HepG2 (cell line): Measurements from ENCODE around the gene PNLDC1. TPM values are rescaled to one million over a fixed set of nuclear protein-coding genes. Genes with fewer than 3 reads are reported as not detected.
"Not testable (repeated sequence)": the region's sequence is repeated elsewhere in the genome, so short reads cannot be mapped to it uniquely, and the experiment has no call there.

ENCODE experiments used
- ATAC-seq: fragments of 200-7000 bp; cut with Tn5 transposase; 3 replicates; pipeline ENCODE4 v1.9.1; 2020; ENCODE audit warnings: mild to moderate bottlenecking, moderate library complexity
- BruUV-seq: library from RNA; stranded (reverse); fragments of 400-500 nt; replicated peaks from 2 replicates; lab custom pipeline; 2021; lab: Mats Ljungman, UMichigan
- CTCF ChIA-PET: fragments of 300-600 bp; formaldehyde crosslinking; extraction: SDS; loops from one replicate; lab custom pipeline; 2021; ENCODE audit warnings: low total read pairs, inconsistent platforms, low intra/inter-chr PET ratio; lab: Yijun Ruan, JAX
- POLR2A ChIA-PET: fragments of 350-600 bp; sonication (Branson Sonifier 250); formaldehyde crosslinking; loops from one replicate; lab custom pipeline; 2020; ENCODE audit warnings: antibody characterized with exemption, inconsistent platforms; lab: Yijun Ruan, JAX
- DNase-seq: peaks from one replicate; pipeline ENCODE4 v3.0.0-alpha.2; 2015; ENCODE audit warnings: low spot score
- FAIRE-seq: peaks from 3 replicates; lab custom pipeline; 2011; peaks lifted over from hg19 to GRCh38; lab: Jason Lieb, UNC
- H2AFZ ChIP-seq: one replicate; pipeline ENCODE4 v1.6.1; 2011; ENCODE audit warnings: low read length, inconsistent platforms
- H3K27ac ChIP-seq: fragments of 300-600 bp; 3 replicates; pipeline ENCODE4 v1.8.0; 2011; ENCODE audit warnings: mixed run types, mild to moderate bottlenecking, mixed read lengths, low read length, inconsistent platforms; ENCODE audit not compliant: insufficient read depth; ENCODE audit errors: extremely low read length
- H3K27me3 ChIP-seq, 2 experiments: fragments of 200-600 bp in 1 of 2; 2 replicates in 1 of 2; 3 replicates in 1 of 2; pipeline versions ENCODE4 v1.6.0 to v1.8.0; 2011; ENCODE audit warnings: low read length in 2 of 2, mild to moderate bottlenecking in 2 of 2, moderate library complexity in 2 of 2, inconsistent platforms in 1 of 2; ENCODE audit not compliant: insufficient read depth in 2 of 2, control insufficient read depth in 1 of 2
- H3K36me3 ChIP-seq, 2 experiments: fragments of 200-600 bp in 1 of 2; replicated peaks in 1 of 2; 2 replicates in 1 of 2; 3 replicates in 1 of 2; pipeline versions ENCODE4 v1.5.1 to v1.8.0; 2011; ENCODE audit warnings: low read length in 2 of 2, inconsistent platforms in 1 of 2; ENCODE audit not compliant: insufficient read depth in 2 of 2, control insufficient read depth in 1 of 2
- H3K4me1 ChIP-seq: 2 replicates; pipeline ENCODE4 v1.5.1; 2012; ENCODE audit warnings: low read length, inconsistent platforms; ENCODE audit not compliant: insufficient read depth
- H3K4me2 ChIP-seq: 2 replicates; pipeline ENCODE4 v1.6.0; 2011; ENCODE audit warnings: low read depth, low read length, inconsistent platforms
- H3K4me3 ChIP-seq, 3 experiments: fragments of 200-600 bp in 1 of 3; sonication (generic), shearing (Covaris generic) in 1 of 3; replicated peaks in 1 of 3; 2 replicates each; pipeline ENCODE4 v1.5.1; 2011 to 2016; ENCODE audit warnings: low read length in 3 of 3, inconsistent platforms in 2 of 3, low read depth in 2 of 3, mild to moderate bottlenecking in 2 of 3, control low read depth in 1 of 3, mixed read lengths in 1 of 3; ENCODE audit not compliant: insufficient read depth in 1 of 3
- H3K79me2 ChIP-seq: one replicate; pipeline ENCODE4 v1.6.1; 2011; ENCODE audit warnings: low read length, inconsistent platforms; ENCODE audit not compliant: insufficient read depth
- H3K9ac ChIP-seq: 2 replicates; pipeline ENCODE4 v1.6.0; 2011; ENCODE audit warnings: mild to moderate bottlenecking, low read depth, low read length, inconsistent platforms; ENCODE audit not compliant: insufficient read depth
- H3K9me3 ChIP-seq: 2 replicates; pipeline ENCODE4 v1.5.1; 2012; ENCODE audit warnings: mild to moderate bottlenecking, low read length
- H4K20me1 ChIP-seq: 2 replicates; pipeline ENCODE4 v1.6.0; 2011; ENCODE audit warnings: inconsistent platforms, mild to moderate bottlenecking, low read length, moderate library complexity; ENCODE audit not compliant: insufficient read depth
- FOXO1 ChIP-seq: sonication (generic); formaldehyde crosslinking; IDR thresholded peaks from 2 replicates; pipeline ENCODE4 v1.4.0; 2020; ENCODE audit warnings: missing genetic modification reagents
- NAIF1 ChIP-seq: sonication (generic); formaldehyde crosslinking; IDR thresholded peaks from 2 replicates; pipeline ENCODE4 v1.5.0; 2020; ENCODE audit warnings: mild to moderate bottlenecking, missing genetic modification reagents, borderline replicate concordance
- NFYB ChIP-seq: sonication (generic); formaldehyde crosslinking; IDR thresholded peaks from 2 replicates; pipeline ENCODE4 v1.4.0; 2020; ENCODE audit warnings: missing genetic modification reagents
- SNAPC4 ChIP-seq: sonication (generic); formaldehyde crosslinking; IDR thresholded peaks from 2 replicates; pipeline ENCODE4 v1.4.0; 2020; ENCODE audit warnings: mild to moderate bottlenecking, missing genetic modification reagents
- SRSF4 ChIP-seq: fragments of 200-400 bp; formaldehyde crosslinking; IDR thresholded peaks from one replicate; pipeline ENCODE4 v1.6.1; 2018; ENCODE audit warnings: mild to moderate bottlenecking, low read depth, low read length, moderate library complexity; ENCODE audit not compliant: poor library complexity, severe bottlenecking
- TIGD3 ChIP-seq: sonication (generic); formaldehyde crosslinking; IDR thresholded peaks from 2 replicates; pipeline ENCODE4 v1.5.1; 2020; ENCODE audit warnings: mild to moderate bottlenecking, missing genetic modification reagents, borderline replicate concordance
- ZNF138 ChIP-seq: sonication (generic); formaldehyde crosslinking; IDR thresholded peaks from 2 replicates; pipeline ENCODE4 v1.5.0; 2020; ENCODE audit warnings: mild to moderate bottlenecking, low read depth, missing genetic modification reagents
- ZNF576 ChIP-seq: sonication (generic); formaldehyde crosslinking; IDR thresholded peaks from 2 replicates; pipeline ENCODE4 v1.4.0; 2020; ENCODE audit warnings: mild to moderate bottlenecking, missing genetic modification reagents
- WGBS: methylation state at CpG from one replicate; pipeline ENCODE4 v1.1.6; 2017; ENCODE audit warnings: low lambda C conversion rate; 5-methylcytosine and 5-hydroxymethylcytosine counted together
- in situ Hi-C: cut with HindIII; loops from 2 replicates; pipeline ENCODE4 v1.10.0; 2017; ENCODE audit warnings: low pct_unique_long_range_greater_than_20kb; ENCODE audit not compliant: extremely low pct_ligation_motif_present
- intact Hi-C: fragments of 100-400 bp; cut with micrococcal nuclease; formaldehyde crosslinking; loops from one replicate; pipeline ENCODE4 v1.10.0; 2022; ENCODE audit not compliant: unreplicated experiment
- polyA plus RNA-seq, 8 experiments: library from polyadenylated mRNA; depleted of rRNA in 3 of 8; stranded (reverse) in 7 of 8; unstranded in 1 of 8; fragments of >200 nt; fragmentation: Illumina TruSeq in 4 of 8; extraction: Trizol in 4 of 8; gene quantifications; 2 replicates each; pipeline versions ENCODE4 v1.2.1 to v1.2.3, GENCODE V29; 2011 to 2016; ENCODE audit warnings: low read depth in 4 of 8, missing spikeins in 1 of 8, mixed read lengths in 1 of 8; ENCODE audit not compliant: insufficient read depth in 1 of 8
- total RNA-seq, 5 experiments: library from RNA; depleted of rRNA; stranded (reverse); fragments of >200 nt; fragmentation: Illumina TruSeq; extraction: Trizol; gene quantifications; 2 replicates each; pipeline ENCODE4 v1.2.3, GENCODE V29; 2016; ENCODE audit warnings: low read depth in 1 of 5

Gene PNLDC1
- total and polyA plus RNA-seq, 2 of the 13 experiments (the other 11 are each of a cell fraction or from before 2014, with no cell fraction given): not detected

GRCh38 chr6:159815410-159815809, 15.3 kb downstream of the PNLDC1 start:
- FAIRE-seq (no peak), DNase-seq (no peak), ATAC-seq (no peak)
- BruUV-seq: no TSS peak
- Histone ChIP-seq H3K4me3 (no peak overlapping the region), H2AFZ (no peak overlapping the region), H3K9ac (no peak overlapping the region), H3K36me3 (no peaks in the 10 kb centered on the region), H3K4me1 (peaks cover 9% of the 10 kb centered on the region), H4K20me1 (no peaks in the 10 kb centered on the region), H3K4me2 (no peak overlapping the region), H3K79me2 (no peaks in the 10 kb centered on the region), H3K27ac (no peak overlapping the region), H3K27me3 (peaks cover 8 to 60% of the 10 kb centered on the region in 2 experiments; a peak in 4 of 5 replicates), H3K9me3 (no peaks in the 10 kb centered on the region)
- 69% methylated on average over 6 of the region's 6 CpGs for WGBS
- intact Hi-C loops (no loop called here), in situ Hi-C loops (no loop called here)
- POLR2A ChIA-PET: no interaction called here
- CTCF ChIA-PET: no interaction called here
- TF ChIP-seq ZNF138 (no peak), SRSF4 (no peak), NFYB (no peak), TIGD3 (CRISPR knock-in tag) (no peak), ZNF576 (CRISPR knock-in tag) (no peak), SNAPC4 (CRISPR knock-in tag) (no peak), NAIF1 (CRISPR knock-in tag) (no peak), FOXO1 (CRISPR knock-in tag) (no peak)

GRCh38 chr6:159816775-159817174, 16.7 kb downstream of the PNLDC1 start:
- H3K4me2 ChIP-seq, H3K9me3 ChIP-seq, BruUV-seq, H3K27ac ChIP-seq, H4K20me1 ChIP-seq, ATAC-seq, DNase-seq, H3K9ac ChIP-seq, in situ Hi-C loops, CTCF ChIA-PET, H3K4me3 ChIP-seq, FAIRE-seq, POLR2A ChIA-PET, H3K79me2 ChIP-seq, intact Hi-C loops, H3K36me3 ChIP-seq, H2AFZ ChIP-seq: not testable (repeated sequence)
- peaks cover 8 to 70% of the 10 kb centered on the region in 2 experiments; a peak in 4 of 5 replicates for H3K27me3 ChIP-seq
- peaks cover 13% of the 10 kb centered on the region for H3K4me1 ChIP-seq
- 39% methylated on average over 3 of the region's 3 CpGs for WGBS
